ENCODE results near the gene SMYD1. TPM values are rescaled to one million over a fixed set of nuclear protein-coding genes. Genes with fewer than 3 reads are reported as not detected.

SMYD1 gene
- total RNA-seq, 6 experiments from 2014 or later, result not detected

DNA sequence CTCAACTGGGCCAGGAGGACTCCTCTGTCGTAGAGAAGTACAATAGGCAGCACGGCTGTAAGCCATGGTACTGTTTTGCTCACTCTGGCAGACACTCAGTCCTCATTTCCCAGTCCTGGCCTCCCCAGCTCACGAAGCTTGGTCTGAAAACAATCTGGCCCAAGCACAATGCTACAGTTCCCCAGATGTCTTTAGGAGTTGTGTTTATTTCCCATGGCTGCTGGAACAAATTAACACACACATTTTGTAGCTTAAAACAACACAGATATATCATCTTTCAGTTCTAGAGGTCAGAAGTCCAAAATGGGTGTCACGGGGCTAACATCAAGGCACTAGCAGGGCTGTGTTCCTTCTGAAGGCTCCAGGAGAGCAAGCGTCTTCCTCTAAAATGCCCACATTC is 47.3 kb downstream of the SMYD1 start:
- DNase-seq, result no peak
- no peak overlapping the region for H3K27ac Mint-ChIP-seq
- H3K4me1 Mint-ChIP-seq (ENCODE audit: low read depth), result no peaks in the 10 kb centered on the region
- TF ChIP-seq, protein P1, sequence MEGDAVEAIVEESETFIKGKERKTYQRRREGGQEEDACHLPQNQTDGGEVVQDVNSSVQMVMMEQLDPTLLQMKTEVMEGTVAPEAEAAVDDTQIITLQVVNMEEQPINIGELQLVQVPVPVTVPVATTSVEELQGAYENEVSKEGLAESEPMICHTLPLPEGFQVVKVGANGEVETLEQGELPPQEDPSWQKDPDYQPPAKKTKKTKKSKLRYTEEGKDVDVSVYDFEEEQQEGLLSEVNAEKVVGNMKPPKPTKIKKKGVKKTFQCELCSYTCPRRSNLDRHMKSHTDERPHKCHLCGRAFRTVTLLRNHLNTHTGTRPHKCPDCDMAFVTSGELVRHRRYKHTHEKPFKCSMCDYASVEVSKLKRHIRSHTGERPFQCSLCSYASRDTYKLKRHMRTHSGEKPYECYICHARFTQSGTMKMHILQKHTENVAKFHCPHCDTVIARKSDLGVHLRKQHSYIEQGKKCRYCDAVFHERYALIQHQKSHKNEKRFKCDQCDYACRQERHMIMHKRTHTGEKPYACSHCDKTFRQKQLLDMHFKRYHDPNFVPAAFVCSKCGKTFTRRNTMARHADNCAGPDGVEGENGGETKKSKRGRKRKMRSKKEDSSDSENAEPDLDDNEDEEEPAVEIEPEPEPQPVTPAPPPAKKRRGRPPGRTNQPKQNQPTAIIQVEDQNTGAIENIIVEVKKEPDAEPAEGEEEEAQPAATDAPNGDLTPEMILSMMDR (IDR thresholded peaks at IDR 0.05), result no peak
- peaks cover 12% of the 10 kb centered on the region; the same call in 1 of the 2 replicates for H3K27me3 Mint-ChIP-seq (ENCODE audit: insufficient read depth)
- H3K9me3 Mint-ChIP-seq, result no peaks in the 10 kb centered on the region
- no peaks in the 10 kb centered on the region for H3K36me3 Mint-ChIP-seq (ENCODE audit: low read depth)
- no peak overlapping the region for H3K4me3 Mint-ChIP-seq

GRCh38 chr2:88115825-88116518 is 48.3 kb downstream of the SMYD1 start:
- peaks cover 12% of the 10 kb centered on the region; the same call in 1 of the 2 replicates for H3K27me3 Mint-ChIP-seq (ENCODE audit: insufficient read depth)
- no peaks in the 10 kb centered on the region for H3K36me3 Mint-ChIP-seq (ENCODE audit: low read depth)
- no peak overlapping the region for H3K27ac Mint-ChIP-seq
- TF ChIP-seq, protein P1 (IDR thresholded peaks at IDR 0.05), result no peak
- DNase-seq, result no peak
- H3K4me1 Mint-ChIP-seq (ENCODE audit: low read depth), result no peaks in the 10 kb centered on the region
- no peak overlapping the region for H3K4me3 Mint-ChIP-seq
- H3K9me3 Mint-ChIP-seq, result no peaks in the 10 kb centered on the region

GRCh38 chr2:88116669-88117432 is 49.2 kb downstream of the SMYD1 start:
- H3K36me3 Mint-ChIP-seq (ENCODE audit: low read depth), result no peaks in the 10 kb centered on the region
- H3K4me3 Mint-ChIP-seq, result no peak overlapping the region
- DNase-seq, result no peak
- H3K9me3 Mint-ChIP-seq, result no peaks in the 10 kb centered on the region
- H3K4me1 Mint-ChIP-seq (ENCODE audit: low read depth), result no peaks in the 10 kb centered on the region
- H3K27me3 Mint-ChIP-seq (ENCODE audit: insufficient read depth), result peaks cover 13% of the 10 kb centered on the region
- H3K27ac Mint-ChIP-seq, result no peak overlapping the region
- TF ChIP-seq, protein P1 (IDR thresholded peaks at IDR 0.05), result no peak

- TF ChIP-seq, protein P1 (IDR thresholded peaks at IDR 0.05), result no peak
- no peak for DNase-seq
- H3K4me1 Mint-ChIP-seq (ENCODE audit: low read depth), result no peaks in the 10 kb centered on the region
- H3K36me3 Mint-ChIP-seq (ENCODE audit: low read depth), result no peaks in the 10 kb centered on the region
- H3K9me3 Mint-ChIP-seq, result no peaks in the 10 kb centered on the region
- peaks cover 17% of the 10 kb centered on the region for H3K27me3 Mint-ChIP-seq (ENCODE audit: insufficient read depth)
- H3K27ac Mint-ChIP-seq, result no peak overlapping the region
- no peak overlapping the region for H3K4me3 Mint-ChIP-seq
Observed at GRCh38 chr2:88117973-88118372, 50.3 kb downstream of the SMYD1 start.

- Mint-ChIP-seq H3K36me3 (ENCODE audit: low read depth) (no peaks in the 10 kb centered on the region), H3K9me3 (no peaks in the 10 kb centered on the region), H3K4me3 (no peak overlapping the region), H3K27me3 (ENCODE audit: insufficient read depth) (peaks cover 18% of the 10 kb centered on the region), H3K27ac (no peak overlapping the region), H3K4me1 (ENCODE audit: low read depth) (no peaks in the 10 kb centered on the region)
- TF ChIP-seq, protein P1 (IDR thresholded peaks at IDR 0.05), result no peak
- no peak for DNase-seq
Observed at GRCh38 chr2:88121678-88122077, 54.1 kb downstream of the SMYD1 start.

All from HFFc6 (cell line).